OCI-LY7 (cell line): ENCODE results near the gene RPL27A.

Source experiments
- EZH2phosphoT487 ChIP-seq: fragments of 200-600 bp; sonication (generic); IDR thresholded peaks from 2 replicates; pipeline ENCODE4 v1.6.1; 2018; ENCODE audit warnings: low read depth, borderline replicate concordance, mild to moderate bottlenecking, mixed run types, antibody characterized with exemption, low read length, moderate library complexity, mixed read lengths
- TF ChIP-seq, protein P1 (sequence below): fragments of 200-600 bp; sonication (generic); conservative IDR thresholded peaks from 2 replicates; pipeline ENCODE4 v1.5.1; 2014; ENCODE audit warnings: mild to moderate bottlenecking, antibody characterized with exemption, low read length, moderate library complexity, mixed read lengths

DNA sequence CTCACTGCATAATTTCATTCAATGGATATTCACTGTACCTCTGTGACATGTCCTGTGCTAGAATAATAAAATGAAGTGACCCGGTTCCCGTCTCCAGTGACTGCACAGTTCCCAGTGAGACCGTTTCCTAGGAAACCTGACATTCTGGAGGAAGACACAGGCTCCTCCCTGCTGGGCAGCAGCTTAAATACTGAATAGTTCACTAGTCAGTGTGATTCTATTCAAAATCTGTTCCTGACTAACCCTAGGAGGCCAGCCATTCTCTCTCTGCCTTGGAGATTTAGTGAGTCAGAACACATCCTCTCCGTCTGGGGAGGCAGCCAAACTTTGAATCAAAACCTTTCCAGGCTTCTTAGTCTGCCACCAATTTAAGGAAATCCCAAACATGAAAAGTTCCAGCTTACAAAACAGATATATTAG lies 11.4 kb upstream of the RPL27A start:
- no peak for TF ChIP-seq EZH2phosphoT487
- TF ChIP-seq, protein P1, sequence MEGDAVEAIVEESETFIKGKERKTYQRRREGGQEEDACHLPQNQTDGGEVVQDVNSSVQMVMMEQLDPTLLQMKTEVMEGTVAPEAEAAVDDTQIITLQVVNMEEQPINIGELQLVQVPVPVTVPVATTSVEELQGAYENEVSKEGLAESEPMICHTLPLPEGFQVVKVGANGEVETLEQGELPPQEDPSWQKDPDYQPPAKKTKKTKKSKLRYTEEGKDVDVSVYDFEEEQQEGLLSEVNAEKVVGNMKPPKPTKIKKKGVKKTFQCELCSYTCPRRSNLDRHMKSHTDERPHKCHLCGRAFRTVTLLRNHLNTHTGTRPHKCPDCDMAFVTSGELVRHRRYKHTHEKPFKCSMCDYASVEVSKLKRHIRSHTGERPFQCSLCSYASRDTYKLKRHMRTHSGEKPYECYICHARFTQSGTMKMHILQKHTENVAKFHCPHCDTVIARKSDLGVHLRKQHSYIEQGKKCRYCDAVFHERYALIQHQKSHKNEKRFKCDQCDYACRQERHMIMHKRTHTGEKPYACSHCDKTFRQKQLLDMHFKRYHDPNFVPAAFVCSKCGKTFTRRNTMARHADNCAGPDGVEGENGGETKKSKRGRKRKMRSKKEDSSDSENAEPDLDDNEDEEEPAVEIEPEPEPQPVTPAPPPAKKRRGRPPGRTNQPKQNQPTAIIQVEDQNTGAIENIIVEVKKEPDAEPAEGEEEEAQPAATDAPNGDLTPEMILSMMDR: no peak
